DND-41 (cell line): ENCODE data around the gene ITGB5.

Experiments
- ATAC-seq: fragments of 200-7000 bp; cut with Tn5 transposase; 3 replicates; pipeline ENCODE4 v1.9.1; 2021; ENCODE audit warnings: low read depth; ENCODE audit not compliant: insufficient read depth
- DNase-seq: peaks from one replicate; pipeline ENCODE4 v3.0.0-alpha.2; 2020
- H2AFZ ChIP-seq: 2 replicates; pipeline ENCODE4 v1.6.0; 2012; ENCODE audit warnings: low read depth, low read length
- H3K27ac ChIP-seq: 2 replicates; pipeline ENCODE4 v1.5.1; 2012; ENCODE audit warnings: low read length, inconsistent platforms
- H3K27me3 ChIP-seq: fragments of 200-600 bp; sonication (generic); 2 replicates; pipeline ENCODE4 v1.6.0; 2012; ENCODE audit warnings: low read length, mild to moderate bottlenecking, inconsistent platforms; ENCODE audit not compliant: insufficient read depth, poor library complexity
- H3K36me3 ChIP-seq: 2 replicates; pipeline ENCODE4 v1.5.1; 2012; ENCODE audit warnings: low read length, inconsistent platforms; ENCODE audit not compliant: insufficient read depth
- H3K4me1 ChIP-seq: 2 replicates; pipeline ENCODE4 v1.5.1; 2012; ENCODE audit warnings: mild to moderate bottlenecking, low read length; ENCODE audit not compliant: insufficient read depth
- H3K4me2 ChIP-seq: 2 replicates; pipeline ENCODE4 v1.6.0; 2012; ENCODE audit warnings: mild to moderate bottlenecking, moderate library complexity, low read length, inconsistent platforms; ENCODE audit not compliant: insufficient read depth
- H3K4me3 ChIP-seq, 2 experiments: fragments of 200-600 bp in 1 of 2; shearing (Covaris generic) in 1 of 2; 2 replicates each; pipeline ENCODE4 v1.5.1; 2012 to 2016; ENCODE audit warnings: inconsistent platforms in 2 of 2, low read length in 2 of 2, mild to moderate bottlenecking in 2 of 2, low read depth in 1 of 2, moderate library complexity in 1 of 2
- H3K79me2 ChIP-seq: 2 replicates; pipeline ENCODE4 v1.6.0; 2012; ENCODE audit warnings: low read length, inconsistent platforms; ENCODE audit not compliant: insufficient read depth
- H3K9ac ChIP-seq: 2 replicates; pipeline ENCODE4 v1.6.0; 2012; ENCODE audit warnings: low read depth, mild to moderate bottlenecking, inconsistent platforms, low read length, moderate library complexity
- H3K9me3 ChIP-seq: 2 replicates; pipeline ENCODE4 v1.5.1; 2012; ENCODE audit warnings: low read length, moderate library complexity, mild to moderate bottlenecking, inconsistent platforms; ENCODE audit not compliant: insufficient read depth, severe bottlenecking
- H4K20me1 ChIP-seq: 2 replicates; pipeline ENCODE4 v1.6.0; 2012; ENCODE audit warnings: low read length; ENCODE audit not compliant: insufficient read depth
- EZH2 ChIP-seq: IDR thresholded peaks from 3 replicates; pipeline ENCODE4 v1.6.1; 2012; ENCODE audit warnings: borderline replicate concordance, low read depth, mild to moderate bottlenecking, moderate library complexity, low read length, inconsistent platforms; ENCODE audit not compliant: severe bottlenecking
- TF ChIP-seq, protein P1 (sequence below): IDR thresholded peaks from 2 replicates; pipeline ENCODE4 v1.5.1; 2012; ENCODE audit warnings: borderline replicate concordance, low read length, moderate library complexity, mild to moderate bottlenecking; ENCODE audit not compliant: poor library complexity, severe bottlenecking; ENCODE audit errors: extremely low read depth

Gene ITGB5

DNA sequence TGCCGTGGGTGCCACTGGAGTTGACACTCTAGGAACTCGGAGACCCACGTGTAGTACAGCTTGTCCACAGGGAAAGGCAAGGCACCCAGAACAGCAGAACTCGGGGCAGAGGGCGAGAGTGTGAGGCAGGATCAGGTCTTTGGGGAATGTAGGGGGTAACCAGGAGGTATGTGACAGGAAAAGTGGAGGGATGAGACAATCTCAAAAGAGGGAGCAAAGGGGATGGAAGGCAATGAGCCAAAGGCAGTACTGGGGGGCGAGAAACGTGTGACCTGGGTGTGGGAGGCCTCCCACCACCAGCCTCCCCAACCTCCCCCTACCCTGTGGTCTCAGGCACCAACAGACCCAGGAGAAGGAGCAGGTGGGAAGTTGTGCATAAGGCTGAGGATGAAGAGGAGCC lies 108.0 kb downstream of the ITGB5 start:
- no peaks in the 10 kb centered on the region for H3K36me3 ChIP-seq
- H3K4me3 ChIP-seq = no peak overlapping the region
- H3K79me2 ChIP-seq = no peaks in the 10 kb centered on the region
- DNase-seq = no peak
- peaks cover 9% of the 10 kb centered on the region; the same call in 1 of the 2 replicates for H3K4me1 ChIP-seq
- H3K27ac ChIP-seq = no peak overlapping the region
- H3K9me3 ChIP-seq = no peaks in the 10 kb centered on the region
- peaks cover 4% of the 10 kb centered on the region for H3K27me3 ChIP-seq
- ATAC-seq = no peak
- H2AFZ ChIP-seq = no peak overlapping the region
- no peak overlapping the region for H3K4me2 ChIP-seq
- H4K20me1 ChIP-seq = no peaks in the 10 kb centered on the region
- TF ChIP-seq EZH2 = no peak
- TF ChIP-seq, protein P1, sequence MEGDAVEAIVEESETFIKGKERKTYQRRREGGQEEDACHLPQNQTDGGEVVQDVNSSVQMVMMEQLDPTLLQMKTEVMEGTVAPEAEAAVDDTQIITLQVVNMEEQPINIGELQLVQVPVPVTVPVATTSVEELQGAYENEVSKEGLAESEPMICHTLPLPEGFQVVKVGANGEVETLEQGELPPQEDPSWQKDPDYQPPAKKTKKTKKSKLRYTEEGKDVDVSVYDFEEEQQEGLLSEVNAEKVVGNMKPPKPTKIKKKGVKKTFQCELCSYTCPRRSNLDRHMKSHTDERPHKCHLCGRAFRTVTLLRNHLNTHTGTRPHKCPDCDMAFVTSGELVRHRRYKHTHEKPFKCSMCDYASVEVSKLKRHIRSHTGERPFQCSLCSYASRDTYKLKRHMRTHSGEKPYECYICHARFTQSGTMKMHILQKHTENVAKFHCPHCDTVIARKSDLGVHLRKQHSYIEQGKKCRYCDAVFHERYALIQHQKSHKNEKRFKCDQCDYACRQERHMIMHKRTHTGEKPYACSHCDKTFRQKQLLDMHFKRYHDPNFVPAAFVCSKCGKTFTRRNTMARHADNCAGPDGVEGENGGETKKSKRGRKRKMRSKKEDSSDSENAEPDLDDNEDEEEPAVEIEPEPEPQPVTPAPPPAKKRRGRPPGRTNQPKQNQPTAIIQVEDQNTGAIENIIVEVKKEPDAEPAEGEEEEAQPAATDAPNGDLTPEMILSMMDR = no peak
- H3K9ac ChIP-seq = no peak overlapping the region

DNA sequence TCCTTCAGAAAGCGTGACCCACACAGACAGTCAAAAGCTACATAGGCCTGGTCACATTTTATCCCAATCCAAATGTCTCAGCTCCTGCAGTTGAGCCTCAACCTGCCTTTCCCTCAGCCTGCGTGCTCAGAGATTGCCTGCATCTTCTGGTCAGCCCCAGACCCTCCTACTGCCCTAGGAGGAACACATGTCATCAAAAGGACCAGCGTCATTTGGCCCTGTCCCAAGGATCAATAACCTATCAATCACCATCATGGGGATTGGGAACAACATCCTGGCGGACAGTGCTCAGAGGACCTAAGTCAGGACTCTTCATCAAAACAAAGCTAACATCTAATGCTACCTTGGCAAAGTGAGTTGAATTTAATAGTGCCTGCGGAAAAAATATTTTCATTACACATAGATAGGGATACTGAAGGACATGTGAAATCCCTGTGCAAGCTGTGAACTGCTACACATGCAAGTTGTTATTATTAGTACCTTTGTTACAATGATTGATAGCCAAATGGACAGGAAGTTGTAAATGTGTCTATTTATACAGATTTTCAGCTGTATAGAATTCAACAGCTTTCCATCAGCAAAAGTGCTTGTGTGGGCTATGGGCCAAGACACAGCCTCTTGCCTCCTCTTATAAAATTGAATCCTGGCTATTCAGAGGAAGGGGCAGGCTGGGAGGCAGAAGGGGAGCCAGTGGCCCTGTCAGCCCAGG lies 109.2 kb downstream of the ITGB5 start:
- Histone ChIP-seq H3K4me3 (no peak overlapping the region), H3K9me3 (no peaks in the 10 kb centered on the region), H3K27ac (no peak overlapping the region), H3K27me3 (peaks cover 4% of the 10 kb centered on the region), H2AFZ (no peak overlapping the region), H3K9ac (no peak overlapping the region), H3K36me3 (no peaks in the 10 kb centered on the region), H4K20me1 (no peaks in the 10 kb centered on the region), H3K4me1 (peaks cover 9% of the 10 kb centered on the region; the same call in 1 of the 2 replicates), H3K4me2 (no peak overlapping the region), H3K79me2 (no peaks in the 10 kb centered on the region)
- DNase-seq (no peak), ATAC-seq (no peak)
- no peak for TF ChIP-seq EZH2
- TF ChIP-seq, protein P1 = no peak

DNA sequence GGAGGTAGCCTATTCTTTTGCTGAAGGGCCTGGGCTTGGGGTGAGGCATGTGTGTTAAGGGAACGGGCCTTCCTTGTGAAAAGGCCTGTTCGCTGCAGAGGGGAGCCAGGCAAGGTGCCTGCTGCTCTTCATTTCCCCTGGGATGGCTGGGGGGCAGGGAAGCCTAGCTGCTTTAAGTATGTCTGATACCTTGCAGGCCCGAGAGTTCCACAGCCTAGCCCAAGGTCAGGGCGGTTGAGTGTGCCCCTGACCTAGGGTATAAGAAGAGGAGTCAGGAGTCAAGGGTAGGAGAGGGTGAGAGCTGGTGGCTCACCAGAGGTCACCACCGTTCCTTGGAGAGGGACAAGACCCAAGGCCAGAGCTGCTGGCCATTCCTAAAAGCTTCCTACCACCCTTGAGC lies 110.3 kb downstream of the ITGB5 start:
- no peak for ATAC-seq
- no peak for DNase-seq
- Histone ChIP-seq H3K4me3 (no peak overlapping the region), H4K20me1 (no peaks in the 10 kb centered on the region), H3K9ac (no peak overlapping the region), H3K36me3 (no peaks in the 10 kb centered on the region), H3K79me2 (no peaks in the 10 kb centered on the region), H2AFZ (no peak overlapping the region), H3K9me3 (no peaks in the 10 kb centered on the region), H3K4me2 (no peak overlapping the region), H3K4me1 (peaks cover 9% of the 10 kb centered on the region; the same call in 1 of the 2 replicates), H3K27ac (no peak overlapping the region), H3K27me3 (peaks cover 4% of the 10 kb centered on the region)
- TF ChIP-seq EZH2 = no peak
- TF ChIP-seq, protein P1 = no peak

DNA sequence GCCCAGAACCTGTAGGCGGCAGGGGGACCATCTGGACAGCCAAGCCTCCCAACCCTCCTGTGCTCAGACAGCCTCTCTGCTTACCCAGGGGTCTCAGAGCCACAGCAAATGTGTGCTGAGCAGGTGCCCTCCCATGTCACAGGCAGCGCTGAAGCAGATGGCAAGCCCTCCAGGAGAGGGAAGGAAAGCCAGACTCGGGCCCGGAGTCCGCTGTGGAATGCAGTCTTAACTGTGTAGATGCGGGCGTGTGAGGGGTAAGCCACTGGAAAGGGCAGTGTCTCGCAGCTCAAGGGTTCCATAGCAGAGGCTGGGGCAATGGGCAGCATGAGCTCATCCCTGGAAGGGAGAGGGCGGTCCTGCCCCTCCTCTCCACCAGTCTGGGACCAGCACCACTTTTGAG lies 111.3 kb downstream of the ITGB5 start:
- H4K20me1 ChIP-seq = no peaks in the 10 kb centered on the region
- no peaks in the 10 kb centered on the region for H3K36me3 ChIP-seq
- no peak for DNase-seq
- no peak overlapping the region for H2AFZ ChIP-seq
- peaks cover 4% of the 10 kb centered on the region for H3K27me3 ChIP-seq
- TF ChIP-seq, protein P1 = no peak
- no peak for TF ChIP-seq EZH2
- no peak overlapping the region for H3K9ac ChIP-seq
- no peak overlapping the region for H3K4me2 ChIP-seq
- peaks cover 5% of the 10 kb centered on the region; the same call in 1 of the 2 replicates for H3K4me1 ChIP-seq
- H3K4me3 ChIP-seq = no peak overlapping the region
- H3K9me3 ChIP-seq = no peaks in the 10 kb centered on the region
- H3K79me2 ChIP-seq = no peaks in the 10 kb centered on the region
- no peak for ATAC-seq
- H3K27ac ChIP-seq = no peak overlapping the region
